Activated CD4-positive, alpha-beta T cell treated with anti-CD3 and anti-CD28 coated beads for 1 hour (primary cell): Measurements from ENCODE around the gene NDUFA6.

Experiments
- DNase-seq: peaks from one replicate; pipeline ENCODE4 v3.0.0-alpha.2; 2020

NDUFA6 gene

DNA sequence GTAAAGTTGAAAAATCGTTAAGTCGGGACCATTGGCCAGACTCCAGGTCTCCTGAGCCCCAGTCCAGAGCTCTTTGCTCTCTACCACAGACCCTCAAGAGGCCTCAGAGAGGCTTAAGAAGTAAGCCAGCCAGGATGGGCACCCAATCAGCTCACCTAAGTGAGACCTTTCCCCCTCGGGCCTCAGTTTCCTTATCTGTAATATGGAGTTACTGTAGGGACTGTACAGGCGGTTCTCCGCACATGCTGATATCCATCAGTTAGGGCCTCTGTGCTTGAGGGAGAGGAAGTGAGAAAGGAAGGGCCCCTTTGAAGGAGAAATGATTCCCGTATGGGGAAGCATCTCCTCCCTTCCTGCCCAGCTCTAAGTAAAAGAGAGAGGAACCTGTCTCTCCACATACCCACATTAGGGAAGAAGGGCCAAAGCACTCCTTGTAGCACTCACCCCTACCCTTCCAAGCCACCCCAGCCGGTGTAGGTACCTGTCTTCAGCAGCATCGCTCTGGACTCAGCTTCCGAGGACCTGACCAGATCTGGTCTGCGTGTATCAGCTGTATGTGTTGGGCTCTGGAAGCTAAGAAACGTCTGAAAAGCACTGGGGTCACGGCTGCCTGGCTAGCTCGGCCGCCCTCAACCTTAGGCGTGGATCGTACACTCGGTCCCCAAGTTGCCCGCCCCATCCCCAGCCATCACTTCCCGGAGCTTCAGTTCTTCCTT is 20.6 kb downstream of the NDUFA6 start:
- DNase-seq, result no peak

DNA sequence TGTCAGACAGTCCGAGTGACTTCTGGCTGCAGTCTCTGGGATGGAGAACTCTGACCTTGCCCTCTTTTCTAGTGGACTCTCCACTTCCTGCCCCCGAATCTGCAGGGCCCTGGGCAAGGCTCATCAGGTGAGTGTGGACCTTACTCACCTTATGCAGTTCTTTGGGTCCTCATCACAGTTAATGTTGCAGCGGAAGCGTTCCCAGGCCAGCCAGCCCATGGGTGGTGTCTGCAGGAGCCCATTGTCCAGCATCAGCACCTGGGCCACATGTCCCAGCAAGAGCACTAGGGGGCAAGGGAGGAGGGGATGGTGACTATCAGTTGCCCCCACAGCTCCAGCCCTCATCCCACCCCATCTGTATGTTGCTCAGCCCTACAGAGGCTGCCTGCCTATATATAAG is 22.3 kb downstream of the NDUFA6 start:
- no peak for DNase-seq

DNA sequence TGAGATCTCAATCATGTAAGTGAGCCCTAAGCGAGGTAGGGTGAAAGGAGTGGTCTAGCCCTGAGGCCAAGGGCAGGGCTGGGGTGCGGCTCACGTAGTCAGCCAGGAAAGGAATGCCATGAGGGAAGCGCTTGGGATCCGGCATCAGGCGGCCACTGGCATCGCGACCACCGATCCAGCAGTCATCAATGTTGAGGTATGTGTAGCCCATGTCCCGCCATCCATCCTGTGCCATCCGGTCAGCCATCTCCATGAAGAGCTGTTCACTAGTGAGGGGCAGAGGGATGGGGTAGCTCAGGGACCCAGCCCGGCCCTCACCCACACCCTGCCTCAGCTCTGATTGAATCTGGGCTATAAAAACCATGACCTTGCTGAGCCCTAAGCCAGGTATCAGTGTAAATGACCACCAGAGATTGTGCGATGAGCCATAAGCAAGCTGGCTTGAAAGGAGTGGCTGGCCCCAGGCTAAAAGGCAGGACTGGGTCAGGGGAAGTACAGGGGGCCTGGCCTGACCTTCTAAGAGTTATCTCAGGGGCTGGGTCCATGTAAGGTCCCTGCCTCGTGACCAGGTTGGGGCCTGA is 22.8 kb downstream of the NDUFA6 start:
- no peak for DNase-seq

DNA sequence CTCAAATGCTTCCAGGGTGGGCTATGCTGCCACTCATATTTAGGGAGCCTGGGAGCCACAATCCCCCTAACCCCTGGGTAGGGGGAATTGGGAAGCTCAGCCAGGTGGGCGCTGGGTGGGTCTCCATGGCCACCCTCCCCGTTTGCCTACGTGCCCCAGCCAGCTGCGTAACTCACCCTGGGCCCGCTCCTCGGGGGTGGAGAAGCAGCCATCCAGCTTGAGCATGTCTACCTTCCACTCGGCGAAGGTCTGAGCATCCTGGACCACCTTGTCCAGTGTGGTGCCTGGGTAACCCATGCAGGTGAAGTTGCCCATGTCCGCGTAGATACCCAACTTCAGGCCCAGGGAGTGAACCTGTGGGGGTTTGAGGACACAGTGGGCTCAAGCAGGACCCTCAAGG is 23.6 kb downstream of the NDUFA6 start:
- no peak for DNase-seq

DNA sequence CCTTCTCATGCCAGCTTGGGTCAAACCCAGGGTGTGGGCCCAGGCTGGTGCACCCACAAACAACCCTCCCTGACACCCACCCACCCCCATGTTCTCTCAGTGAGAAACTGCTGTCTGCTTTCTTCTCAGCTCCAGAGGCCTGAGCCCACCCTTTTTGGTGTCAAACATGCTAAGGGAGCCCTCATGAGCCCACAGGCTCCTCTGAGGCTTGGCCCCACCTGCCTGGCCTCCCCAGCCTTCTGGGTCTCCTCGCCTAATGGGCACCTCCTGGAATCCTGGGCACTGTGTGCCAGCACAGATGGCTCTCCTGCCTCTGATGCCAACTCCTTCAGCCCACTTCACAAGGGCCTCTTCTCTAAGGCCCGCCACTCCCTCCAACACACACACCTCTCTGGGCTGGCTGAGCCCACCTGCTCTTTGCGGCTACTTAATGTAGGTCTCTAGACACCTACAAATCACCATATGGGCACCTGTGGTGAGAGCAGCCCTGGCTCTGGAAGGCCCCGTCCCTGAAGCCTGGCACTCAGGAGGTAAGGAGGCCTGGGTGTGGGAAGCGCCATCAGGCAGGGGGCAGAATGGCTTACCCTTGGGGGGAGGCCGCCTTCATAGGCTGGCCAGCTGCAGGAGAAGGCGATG is 24.3 kb downstream of the NDUFA6 start:
- DNase-seq, result no peak

DNA sequence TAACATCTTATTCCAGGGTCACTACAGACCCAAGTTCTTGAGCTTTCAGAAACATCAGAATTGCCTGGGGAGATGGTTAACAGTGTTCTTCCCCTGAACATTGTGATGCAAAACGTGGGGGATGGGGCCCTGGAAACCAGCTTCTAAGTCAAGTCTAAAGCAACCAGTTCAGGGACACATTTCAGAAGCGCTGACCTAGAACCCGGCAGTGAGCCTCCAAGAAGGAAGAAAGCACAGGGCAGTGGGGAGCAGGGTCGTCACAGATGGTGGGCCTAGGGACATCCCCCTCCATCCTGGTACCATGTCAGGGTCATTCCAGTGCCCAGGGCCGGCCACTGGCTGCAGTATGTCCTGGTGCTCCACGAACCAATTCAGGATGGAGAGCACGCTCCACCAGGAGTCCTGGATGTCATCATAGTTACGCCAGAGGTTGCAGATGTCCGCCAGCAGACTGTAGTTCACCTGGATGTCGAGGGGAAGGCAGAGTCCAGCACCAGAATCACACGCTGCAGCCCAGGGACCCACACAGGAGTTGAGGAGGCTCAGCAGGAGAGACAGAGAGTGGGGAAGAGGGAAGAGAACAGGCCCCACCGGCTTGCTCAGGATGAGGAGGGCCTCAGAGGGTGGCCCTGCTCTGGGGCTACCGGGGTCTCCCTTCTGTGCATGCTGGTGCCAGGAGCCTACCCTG is 25.0 kb downstream of the NDUFA6 start:
- no peak for DNase-seq

DNA sequence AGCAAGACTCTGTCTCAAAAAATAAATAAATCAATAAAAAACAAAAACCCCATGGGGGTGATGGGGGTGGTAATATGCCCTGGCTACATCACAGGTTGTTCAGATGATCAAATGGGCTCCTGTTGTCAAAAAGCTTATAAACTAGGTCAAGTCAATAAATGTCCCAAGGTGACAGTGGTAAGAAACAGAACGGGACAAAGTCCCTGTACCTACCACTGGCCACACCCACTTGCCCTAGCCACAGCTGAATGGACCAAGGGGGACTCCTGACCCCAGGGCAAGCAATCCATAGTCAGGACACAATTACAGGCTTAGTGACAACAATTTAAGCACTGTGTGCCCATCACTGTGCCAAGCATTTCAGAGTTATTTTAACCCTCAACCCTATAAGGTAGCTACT is 25.9 kb downstream of the NDUFA6 start:
- no peak for DNase-seq

DNA sequence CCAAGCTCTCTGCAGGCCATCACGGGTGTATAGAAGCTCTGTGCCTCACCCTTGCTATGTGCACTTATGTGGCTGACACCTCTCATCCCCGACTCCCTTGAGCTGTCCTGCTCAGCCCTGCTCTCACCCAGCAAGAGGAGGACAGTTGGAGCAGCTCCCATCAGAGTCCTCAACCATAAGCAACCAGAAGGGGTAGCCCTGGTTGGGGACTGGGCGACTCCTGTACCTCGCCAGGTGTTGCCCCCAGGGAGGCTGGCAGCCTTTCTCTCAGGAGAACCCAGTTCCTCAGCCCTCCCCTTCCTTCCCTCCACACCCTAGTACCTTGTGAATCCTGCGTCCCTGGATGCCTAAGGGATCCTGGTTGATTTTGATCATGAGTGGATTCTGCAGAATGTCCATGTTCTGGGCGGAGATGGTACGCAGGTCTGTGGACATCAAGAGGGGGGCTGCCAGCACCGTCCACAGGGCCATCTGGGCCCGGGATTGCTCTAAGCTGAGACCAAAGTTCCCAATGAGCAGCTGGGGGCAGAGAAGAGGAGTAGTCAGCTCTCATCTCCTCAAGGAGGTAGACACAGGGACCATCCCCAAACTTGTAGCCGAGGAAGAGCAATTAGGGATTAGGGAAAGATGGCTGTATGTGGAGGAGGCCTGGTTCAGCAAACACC is 27.9 kb downstream of the NDUFA6 start:
- DNase-seq, result no peak

DNA sequence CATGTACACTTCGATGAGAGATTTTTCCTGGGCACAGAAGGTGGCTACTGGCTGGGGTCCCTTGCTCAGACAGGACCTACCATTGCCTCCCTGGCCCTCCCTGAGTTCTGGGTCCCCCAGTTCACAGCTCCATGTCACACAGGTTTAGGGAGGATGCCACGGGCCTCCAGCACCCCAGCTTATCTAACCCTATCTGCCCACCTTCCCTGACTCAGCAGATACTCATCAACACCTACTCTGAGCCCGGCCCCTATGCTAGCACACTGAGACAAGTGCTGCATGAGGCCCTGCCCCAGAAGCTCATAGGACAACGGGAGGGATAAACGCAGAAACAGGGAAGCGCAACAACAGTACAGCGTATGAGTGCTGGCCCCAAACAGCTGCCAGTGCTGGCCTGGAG is 29.5 kb downstream of the NDUFA6 start:
- DNase-seq, result no peak

DNA sequence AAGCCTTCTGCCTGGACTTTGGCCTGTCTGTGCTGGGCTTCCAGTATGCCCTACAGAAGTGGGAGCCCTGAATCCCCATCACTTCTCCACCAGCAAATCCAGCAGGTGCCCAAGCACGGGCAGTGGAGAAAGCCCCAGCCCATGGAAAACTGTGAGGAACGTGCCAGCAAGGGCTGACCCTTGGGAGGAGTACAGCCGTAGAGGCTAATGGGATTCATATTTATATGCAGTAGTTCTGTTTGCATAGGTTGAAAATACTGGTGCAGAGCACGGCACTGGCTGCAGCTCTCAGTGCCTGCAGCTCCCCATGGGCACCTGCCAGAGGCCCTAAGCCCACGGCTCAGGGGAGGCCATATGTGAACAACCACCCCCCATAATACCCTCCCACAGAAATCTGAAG is 30.1 kb downstream of the NDUFA6 start:
- no peak for DNase-seq

DNA sequence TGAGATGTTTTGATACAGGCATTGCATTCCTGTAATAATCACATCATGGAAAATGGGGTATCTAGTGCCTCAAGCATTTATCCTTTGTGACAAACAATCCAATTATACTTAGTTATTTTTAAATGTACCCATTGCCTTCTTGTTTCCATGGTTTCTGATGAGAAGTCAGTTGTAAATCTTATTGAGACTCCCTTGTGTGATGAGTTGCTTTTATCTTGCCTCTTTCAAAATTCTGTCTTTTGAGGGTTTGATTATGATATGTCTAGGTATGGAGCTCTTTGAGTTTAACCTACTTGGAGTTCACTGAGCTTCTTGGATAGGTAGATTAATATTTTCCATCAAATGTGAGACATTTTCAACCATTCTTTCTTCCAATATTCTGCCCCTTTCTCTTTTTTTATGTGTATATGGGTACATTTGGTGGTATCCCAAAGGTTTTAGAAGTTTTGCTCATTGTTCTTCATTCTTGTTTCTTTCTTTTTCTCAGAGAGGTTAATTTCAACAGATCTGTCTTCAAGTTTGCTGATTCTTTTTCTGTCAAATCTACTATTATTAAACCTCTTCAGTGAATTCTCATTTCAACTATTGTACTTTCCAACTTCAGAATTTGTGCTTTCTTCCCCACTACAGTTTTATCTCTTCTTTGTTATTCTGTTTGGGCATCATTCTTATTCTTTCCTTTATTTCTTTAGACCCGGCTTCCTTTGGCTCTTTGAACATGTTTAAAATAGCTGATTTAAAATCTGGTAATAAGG is 33.6 kb downstream of the NDUFA6 start:
- DNase-seq, result no peak

DNA sequence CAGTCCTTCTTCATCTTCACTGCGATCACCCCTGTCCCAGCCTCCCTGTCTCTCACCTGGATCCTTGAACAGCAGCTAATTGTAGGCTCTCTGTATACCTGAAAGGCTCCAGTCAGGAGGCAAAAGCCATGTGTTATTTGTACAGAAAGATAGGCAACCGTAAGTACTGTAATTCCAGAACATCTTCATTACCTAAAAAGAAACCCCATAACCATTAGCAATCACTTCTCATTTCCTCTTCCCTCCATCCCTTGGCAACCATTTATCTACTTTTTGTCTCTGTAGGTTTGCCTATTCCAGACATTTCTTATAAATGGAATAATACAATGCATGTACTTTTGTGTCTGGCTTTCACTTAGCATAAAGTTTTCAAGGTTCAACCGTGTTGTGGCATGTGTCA is 37.8 kb downstream of the NDUFA6 start:
- DNase-seq, result no peak

DNA sequence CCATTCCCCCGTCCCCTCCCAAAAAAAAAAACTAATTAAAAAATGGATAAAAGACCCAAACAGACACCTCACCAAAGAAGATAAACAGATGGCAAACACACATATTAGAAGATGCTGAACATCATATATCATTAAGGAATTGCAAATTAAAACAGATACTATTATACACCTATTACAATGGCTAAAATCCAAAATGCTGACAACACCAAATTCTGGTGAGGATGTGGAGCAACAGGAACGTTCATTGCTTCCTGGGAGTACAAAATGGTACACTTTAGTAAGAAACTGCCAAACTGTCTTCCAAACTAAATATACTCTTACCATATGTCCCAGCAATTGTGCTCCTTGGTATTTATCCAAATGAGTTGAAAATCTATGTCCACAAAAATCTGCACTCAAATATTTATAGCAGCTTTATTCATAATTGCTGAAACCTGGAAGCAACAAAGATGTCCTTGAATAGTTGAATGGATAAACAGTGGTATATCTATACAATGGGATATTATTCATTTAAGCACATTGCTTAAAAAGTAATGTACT is 39.9 kb downstream of the NDUFA6 start:
- DNase-seq, result no peak

DNA sequence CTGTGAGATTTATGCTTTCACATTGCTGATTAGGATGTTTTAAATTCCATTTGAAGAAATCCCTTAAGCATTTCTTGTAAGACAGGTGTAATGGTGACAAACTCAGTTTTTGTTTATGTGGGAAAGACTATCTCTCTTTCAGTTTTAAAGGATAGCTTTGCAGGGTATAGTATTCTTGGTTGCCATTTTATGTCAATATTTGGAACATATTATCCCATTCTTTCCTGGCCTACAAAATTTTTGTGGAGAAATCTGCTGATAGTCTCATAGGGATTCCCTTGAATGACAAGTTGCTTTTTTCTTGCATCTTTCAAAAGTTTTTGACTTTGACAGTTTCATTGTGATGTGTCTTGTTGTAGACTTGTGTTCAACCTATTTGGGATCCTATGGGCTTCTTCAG is 48.8 kb downstream of the NDUFA6 start:
- DNase-seq, result no peak

DNA sequence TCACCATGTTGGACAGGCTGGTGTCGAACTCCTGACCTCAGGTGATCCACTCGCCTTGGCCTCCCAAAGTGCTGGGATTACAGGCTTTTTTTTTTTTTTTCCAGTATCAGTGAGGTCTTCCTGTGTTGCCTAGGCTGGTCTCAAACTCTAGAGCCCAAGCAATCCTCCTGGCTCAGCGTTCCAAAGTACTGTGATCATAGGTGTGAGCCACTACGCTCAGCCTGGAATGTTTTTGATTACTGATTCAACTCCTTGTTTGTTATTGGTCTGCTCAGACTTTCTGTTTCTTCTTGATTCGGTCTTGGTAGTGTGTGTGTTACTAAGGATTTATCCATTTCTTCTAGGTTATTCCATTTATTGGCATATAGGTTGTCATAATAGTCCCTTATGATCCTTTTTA is 51.3 kb downstream of the NDUFA6 start:
- DNase-seq, result no peak
